GM12878 (cell line): ENCODE results near the gene ACP3.
"Not testable (repeated sequence)": the region's sequence is repeated elsewhere in the genome, so short reads cannot be mapped to it uniquely, and the experiment has no call there.

Source experiments
- CHD2 ChIP-seq: IDR thresholded peaks from 2 replicates; pipeline ENCODE4 v1.6.1; 2011; ENCODE audit warnings: low read depth, low read length, improper control_type of control experiment, borderline replicate concordance
- MLLT1 ChIP-seq: fragments of 450-650 bp; IDR thresholded peaks from 2 replicates; pipeline ENCODE4 v1.6.1; 2016; ENCODE audit warnings: mild to moderate bottlenecking
- POLR2AphosphoS5 ChIP-seq: IDR thresholded peaks from 2 replicates; pipeline ENCODE4 v1.6.1; 2011; ENCODE audit warnings: mild to moderate bottlenecking, low read length, inconsistent platforms
- TF ChIP-seq, protein P1 (sequence below): fragments of 450-650 bp; IDR thresholded peaks from 2 replicates; pipeline ENCODE4 v1.6.1; 2016; ENCODE audit warnings: mild to moderate bottlenecking

- TF ChIP-seq POLR2AphosphoS5, MLLT1, CHD2: not testable (repeated sequence)
- TF ChIP-seq, protein P1, sequence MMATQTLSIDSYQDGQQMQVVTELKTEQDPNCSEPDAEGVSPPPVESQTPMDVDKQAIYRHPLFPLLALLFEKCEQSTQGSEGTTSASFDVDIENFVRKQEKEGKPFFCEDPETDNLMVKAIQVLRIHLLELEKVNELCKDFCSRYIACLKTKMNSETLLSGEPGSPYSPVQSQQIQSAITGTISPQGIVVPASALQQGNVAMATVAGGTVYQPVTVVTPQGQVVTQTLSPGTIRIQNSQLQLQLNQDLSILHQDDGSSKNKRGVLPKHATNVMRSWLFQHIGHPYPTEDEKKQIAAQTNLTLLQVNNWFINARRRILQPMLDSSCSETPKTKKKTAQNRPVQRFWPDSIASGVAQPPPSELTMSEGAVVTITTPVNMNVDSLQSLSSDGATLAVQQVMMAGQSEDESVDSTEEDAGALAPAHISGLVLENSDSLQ = not testable (repeated sequence)
Measured at GRCh38 chr3:132396776-132397175, 79.6 kb downstream of the ACP3 start.
